GM19193 (cell line): ENCODE data around the gene TNS1.

ENCODE experiments used
- POLR2A ChIP-seq: IDR thresholded peaks from 4 replicates; pipeline ENCODE4 v1.6.1; 2011; ENCODE audit not compliant: insufficient read depth, insufficient read length; ENCODE audit errors: extremely low read depth

Gene TNS1

GRCh38 chr2:217912098-217913024, 90.4 kb downstream of the TNS1 start:
- TF ChIP-seq POLR2A: no peak

GRCh38 chr2:217911283-217912097, 91.3 kb downstream of the TNS1 start:
- no peak for TF ChIP-seq POLR2A

- no peak for TF ChIP-seq POLR2A
These were observed 92.0 kb downstream of the TNS1 start for GRCh38 chr2:217910875-217911212.

- no peak for TF ChIP-seq POLR2A
These were observed 93.5 kb downstream of the TNS1 start for GRCh38 chr2:217909156-217909820.

GRCh38 chr2:217908544-217908943, 94.3 kb downstream of the TNS1 start:
- no peak for TF ChIP-seq POLR2A

GRCh38 chr2:217907266-217907665, 95.5 kb downstream of the TNS1 start:
- TF ChIP-seq POLR2A: no peak

- TF ChIP-seq POLR2A: no peak
These were observed 96.0 kb downstream of the TNS1 start for GRCh38 chr2:217906798-217907197.

GRCh38 chr2:217905896-217906295, 96.9 kb downstream of the TNS1 start:
- no peak for TF ChIP-seq POLR2A

GRCh38 chr2:217905395-217905794, 97.4 kb downstream of the TNS1 start:
- no peak for TF ChIP-seq POLR2A

GRCh38 chr2:217904614-217904965, 98.2 kb downstream of the TNS1 start:
- no peak for TF ChIP-seq POLR2A

GRCh38 chr2:217903859-217904613, 98.8 kb downstream of the TNS1 start:
- TF ChIP-seq POLR2A: no peak

GRCh38 chr2:217903142-217903858, 99.5 kb downstream of the TNS1 start:
- TF ChIP-seq POLR2A: no peak

- TF ChIP-seq POLR2A: no peak
These were observed 100.2 kb downstream of the TNS1 start for GRCh38 chr2:217902379-217903141.

GRCh38 chr2:217901835-217902378, 100.9 kb downstream of the TNS1 start:
- no peak for TF ChIP-seq POLR2A

- no peak for TF ChIP-seq POLR2A
These were observed 101.4 kb downstream of the TNS1 start for GRCh38 chr2:217901400-217901799.
